Caco-2 (cell line): ENCODE measurements around the gene ANP32E. TPM values are rescaled to one million over a fixed set of nuclear protein-coding genes. Genes with fewer than 3 reads are reported as not detected.

Experiments
- BruUV-seq: library from RNA; stranded (reverse); fragments of 400-500 nt; replicated peaks from 2 replicates; lab custom pipeline; 2021; lab: Mats Ljungman, UMichigan
- CTCF ChIA-PET: fragments of 300-600 bp; sonication (Branson Sonifier 250); formaldehyde crosslinking; loops from one replicate; lab custom pipeline; 2022; ENCODE audit warnings: antibody characterized with exemption; lab: Charles Lee
- POLR2A ChIA-PET: fragments of 300-600 bp; sonication (Branson Sonifier 250); formaldehyde crosslinking; loops from one replicate; lab custom pipeline; 2022; ENCODE audit warnings: antibody characterized with exemption; lab: Charles Lee
- DNase-seq, 2 experiments: peaks; one replicate each; pipeline versions ENCODE4 v3.0.0 to v3.0.0-alpha.2; 2020 to 2022
- H3K27me3 ChIP-seq: replicated peaks from 2 replicates; pipeline ENCODE4 v1.6.0; 2011; ENCODE audit warnings: low read length; ENCODE audit not compliant: control insufficient read depth, insufficient read depth
- H3K36me3 ChIP-seq: 2 replicates; pipeline ENCODE4 v1.5.1; 2011; ENCODE audit warnings: low read length; ENCODE audit not compliant: control insufficient read depth, insufficient read depth
- H3K4me1 ChIP-seq: fragments of 250-450 bp; sonication (Bioruptor Pico); 2 replicates; pipeline ENCODE4 v1.5.1; 2020; ENCODE audit warnings: mild to moderate bottlenecking
- H3K4me3 ChIP-seq: 2 replicates; pipeline ENCODE4 v1.5.1; 2011; ENCODE audit warnings: low read depth, mild to moderate bottlenecking, control low read depth, low read length
- H3K9me3 ChIP-seq: fragments of 250-450 bp; sonication (Bioruptor Pico); 2 replicates; pipeline ENCODE4 v1.5.1; 2020; ENCODE audit warnings: mild to moderate bottlenecking, moderate library complexity
- H3K27ac Mint-ChIP-seq: one replicate; pipeline ENCODE4 v1.8.0; 2022; ENCODE audit warnings: mixed read lengths; ENCODE audit not compliant: unreplicated experiment
- H3K27me3 Mint-ChIP-seq: one replicate; pipeline ENCODE4 v1.8.0; 2022; ENCODE audit warnings: mixed read lengths; ENCODE audit not compliant: insufficient read depth, unreplicated experiment
- H3K36me3 Mint-ChIP-seq: one replicate; pipeline ENCODE4 v1.8.0; 2022; ENCODE audit warnings: mild to moderate bottlenecking, mixed read lengths; ENCODE audit not compliant: insufficient read depth, unreplicated experiment
- H3K4me1 Mint-ChIP-seq: one replicate; pipeline ENCODE4 v1.8.0; 2022; ENCODE audit warnings: low read depth, mixed read lengths; ENCODE audit not compliant: unreplicated experiment
- H3K4me3 Mint-ChIP-seq: one replicate; pipeline ENCODE4 v1.8.0; 2022; ENCODE audit warnings: mild to moderate bottlenecking, moderate library complexity, mixed read lengths; ENCODE audit not compliant: unreplicated experiment
- H3K9me3 Mint-ChIP-seq: one replicate; pipeline ENCODE4 v1.8.0; 2022; ENCODE audit warnings: mixed read lengths; ENCODE audit not compliant: unreplicated experiment
- CTCF ChIP-seq, 2 experiments: fragments of 200-600 bp in 1 of 2; IDR thresholded peaks; 1 replicate in 1 of 2; 2 replicates in 1 of 2; pipeline versions ENCODE4 v1.5.1 to v1.8.0; 2011 to 2022; ENCODE audit warnings: antibody characterized with exemption in 1 of 2, control low read depth in 1 of 2, inconsistent platforms in 1 of 2, low read depth in 1 of 2, low read length in 1 of 2, mild to moderate bottlenecking in 1 of 2, moderate library complexity in 1 of 2; ENCODE audit not compliant: insufficient read depth in 1 of 2, severe bottlenecking in 1 of 2, unreplicated experiment in 1 of 2
- intact Hi-C: fragments of 100-400 bp; cut with micrococcal nuclease; formaldehyde crosslinking; loops from one replicate; pipeline ENCODE4 v1.10.0; 2022; ENCODE audit not compliant: unreplicated experiment
- total RNA-seq: library from RNA; stranded (reverse); gene quantifications from 2 replicates; pipeline ENCODE4 v1.2.3, GENCODE V29; 2022

ANP32E gene
- total RNA-seq, 1 experiment from 2014 or later, result 26.8 TPM

GRCh38 chr1:150280138-150280707 lies 44.3 kb upstream of the ANP32E start:
- Mint-ChIP-seq H3K9me3 (no peaks in the 10 kb centered on the region), H3K27ac (no peak overlapping the region), H3K4me3 (peak overlapping the region; percentile 84), H3K27me3 (peaks cover 5% of the 10 kb centered on the region), H3K4me1 (peaks cover 16% of the 10 kb centered on the region), H3K36me3 (peaks cover 7% of the 10 kb centered on the region)
- H3K4me3 ChIP-seq, result no peak overlapping the region
- no peak for TF ChIP-seq CTCF (IDR thresholded peaks at IDR 0.05; ENCODE audit: insufficient read depth in 1 of 2, low read depth in 1 of 2, low read length in 1 of 2, severe bottlenecking in 1 of 2, unreplicated experiment in 1 of 2)
- H3K4me1 ChIP-seq, result peaks cover 4% of the 10 kb centered on the region; the same call in 1 of the 2 replicates
- H3K9me3 ChIP-seq, result no peaks in the 10 kb centered on the region
- DNase-seq, result no peak
- no peaks in the 10 kb centered on the region for H3K36me3 ChIP-seq
- intact Hi-C loops, result no loop called here
- POLR2A ChIA-PET, result no interaction called here
- no TSS peak for BruUV-seq
- H3K27me3 ChIP-seq, result no peaks in the 10 kb centered on the region
- CTCF ChIA-PET, result no interaction called here

DNA sequence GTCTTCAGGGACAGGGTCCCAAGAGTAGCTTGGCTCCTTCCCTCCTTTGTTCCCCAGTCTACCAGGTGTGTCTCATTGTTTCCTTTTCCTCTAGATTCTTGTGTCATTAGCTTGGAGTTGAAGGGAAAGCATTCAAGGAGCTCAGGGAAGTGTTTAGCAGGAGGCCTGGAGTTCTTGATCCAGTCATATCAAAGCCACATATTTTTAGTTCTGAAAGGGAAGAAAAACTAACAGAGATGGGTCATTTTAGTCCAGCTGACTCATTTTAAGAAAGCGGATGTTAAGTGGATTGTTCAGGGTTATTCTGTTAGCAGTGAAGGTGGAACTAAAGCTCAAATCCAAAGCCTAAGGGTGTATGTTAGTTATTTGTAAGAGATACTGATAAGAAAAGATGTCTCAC lies 37.4 kb upstream of the ANP32E start:
- Mint-ChIP-seq H3K9me3 (no peaks in the 10 kb centered on the region), H3K27me3 (peaks cover under 1% of the 10 kb centered on the region), H3K4me1 (peaks cover 7% of the 10 kb centered on the region), H3K4me3 (no peak overlapping the region), H3K36me3 (peaks cover 5% of the 10 kb centered on the region), H3K27ac (no peak overlapping the region)
- BruUV-seq, result no TSS peak
- no peak overlapping the region for H3K4me3 ChIP-seq
- H3K9me3 ChIP-seq, result no peaks in the 10 kb centered on the region
- no peaks in the 10 kb centered on the region for H3K4me1 ChIP-seq
- no peak for TF ChIP-seq CTCF (IDR thresholded peaks at IDR 0.05; ENCODE audit: insufficient read depth in 1 of 2, low read depth in 1 of 2, low read length in 1 of 2, severe bottlenecking in 1 of 2, unreplicated experiment in 1 of 2)
- no peak for DNase-seq
- no peaks in the 10 kb centered on the region for H3K36me3 ChIP-seq
- H3K27me3 ChIP-seq, result no peaks in the 10 kb centered on the region
- ChIA-PET POLR2A (no interaction called here), CTCF (interaction anchor here (1.3 to 1.9 kb wide), 2 partner anchors 8 to 17 kb away, joined by 3 to 5 read pairs; no protein-coding TSS in a partner anchor)
- intact Hi-C loops, result no loop called here

- H3K27me3 ChIP-seq, result no peaks in the 10 kb centered on the region
- H3K36me3 ChIP-seq, result no peaks in the 10 kb centered on the region; the same call in 1 of the 2 replicates
- ChIA-PET POLR2A (no interaction called here), CTCF (interaction anchor here (0.6 kb wide), 1 partner anchor 541 kb away, joined by 3 read pairs; no protein-coding TSS in a partner anchor)
- DNase-seq, result no peak
- no TSS peak for BruUV-seq
- Mint-ChIP-seq H3K27me3 (no peaks in the 10 kb centered on the region), H3K36me3 (peaks cover 5% of the 10 kb centered on the region), H3K4me3 (no peak overlapping the region), H3K27ac (no peak overlapping the region), H3K4me1 (peaks cover 14% of the 10 kb centered on the region), H3K9me3 (no peaks in the 10 kb centered on the region)
- intact Hi-C loops, result no loop called here
- no peak for TF ChIP-seq CTCF (IDR thresholded peaks at IDR 0.05; ENCODE audit: insufficient read depth in 1 of 2, low read depth in 1 of 2, low read length in 1 of 2, severe bottlenecking in 1 of 2, unreplicated experiment in 1 of 2)
- H3K4me1 ChIP-seq, result no peaks in the 10 kb centered on the region
- no peak overlapping the region for H3K4me3 ChIP-seq
- no peaks in the 10 kb centered on the region for H3K9me3 ChIP-seq
These were observed 35.5 kb upstream of the ANP32E start for GRCh38 chr1:150271291-150271959.
